Stomach (tissue), 9 donors: Measurements from ENCODE around the gene PPP3R2. TPM values are rescaled to one million over a fixed set of nuclear protein-coding genes. Genes with fewer than 3 reads are reported as not detected.

Experiments
- DNase-seq, 2 donors: peaks; one replicate each; pipeline versions ENCODE4 v3.0.0 to v3.0.0-alpha.2; 2013 to 2019
- H3K27ac ChIP-seq, 5 donors: fragments of 200-600 bp in 4 of 5; sonication (generic) in 4 of 5; one replicate each; pipeline ENCODE4 v1.5.1; 2013 to 2019; ENCODE audit warnings: mild to moderate bottlenecking in 1 of 5, moderate library complexity in 1 of 5
- H3K27me3 ChIP-seq, 3 donors: fragments of 200-600 bp; sonication (generic); one replicate each; pipeline ENCODE4 v1.5.1; 2017 to 2019; ENCODE audit warnings: mixed run types in 1 of 3
- H3K36me3 ChIP-seq, 4 donors: fragments of 200-600 bp; sonication (generic); 1 replicate in 3 of 4; 2 replicates in 1 of 4; pipeline ENCODE4 v1.5.1; 2016 to 2019
- H3K4me1 ChIP-seq, 4 donors: fragments of 200-600 bp; sonication (generic); one replicate each; pipeline ENCODE4 v1.5.1; 2016 to 2019
- H3K4me3 ChIP-seq, 4 donors: fragments of 200-600 bp; sonication (generic) in 3 of 4; one replicate each; pipeline ENCODE4 v1.5.1; 2016 to 2019; ENCODE audit warnings: mild to moderate bottlenecking in 1 of 4
- H3K9me3 ChIP-seq, 4 donors: fragments of 200-600 bp; sonication (generic); one replicate each; pipeline ENCODE4 v1.5.1; 2016 to 2019
- CTCF ChIP-seq, 7 experiments: fragments of 450-650 bp in 4 of 7; fragments of 200-600 bp in 3 of 7; sonication (generic) in 3 of 7; IDR thresholded peaks; one replicate each; pipeline ENCODE4 v1.5.1; 2016 to 2019; ENCODE audit warnings: antibody characterized with exemption in 7 of 7, control low read depth in 2 of 7, mild to moderate bottlenecking in 1 of 7
- EP300 ChIP-seq: sonication (generic); formaldehyde crosslinking; IDR thresholded peaks from one replicate; pipeline ENCODE4 v1.6.1; 2017; ENCODE audit warnings: antibody characterized with exemption
- POLR2A ChIP-seq, 4 donors: fragments of 450-650 bp; IDR thresholded peaks; one replicate each; pipeline ENCODE4 v1.6.1; 2016; ENCODE audit warnings: antibody characterized with exemption in 4 of 4, control low read depth in 2 of 4, mild to moderate bottlenecking in 1 of 4, moderate library complexity in 1 of 4
- POLR2AphosphoS5 ChIP-seq, 3 donors: sonication (generic); formaldehyde crosslinking; IDR thresholded peaks; one replicate each; pipeline ENCODE4 v1.6.1; 2016; ENCODE audit warnings: antibody characterized with exemption in 3 of 3
- WGBS, 5 donors: extraction: QIAGEN DNeasy Blood & Tissue Kit in 3 of 5; methylation state at CpG; one replicate each; pipeline versions ENCODE4 v1.1.5 to v1.1.7; 2013 to 2018; 5-methylcytosine and 5-hydroxymethylcytosine counted together
- intact Hi-C: fragments of 100-400 bp; cut with DNase I; formaldehyde crosslinking; loops from one replicate; pipeline ENCODE4 v1.15.1; 2023; ENCODE audit warnings: low total_unique reads
- polyA plus RNA-seq, 3 donors: library from polyadenylated mRNA; stranded (reverse); fragments of 200-250 nt; gene quantifications; one replicate each; pipeline ENCODE4 v1.2.3, GENCODE V29; 2013
- total RNA-seq, 5 donors: library from RNA; depleted of rRNA; stranded (reverse); fragments of >200 nt; gene quantifications; one replicate each; pipeline versions ENCODE4 v1.1.0 to v1.2.3, GENCODE V29; 2014 to 2016
- donor health status: healthy with polysubstance abuse.
- donor health status: Bipolar disorder and iron deficiency.
- donor health status: healthy.

PPP3R2 gene
- total and polyA plus RNA-seq, 8 donors, result not detected

GRCh38 chr9:101635473-101635872 lies 40.7 kb upstream of the PPP3R2 start:
- Histone ChIP-seq H3K27ac (no peak overlapping the region), H3K27me3 (no peaks in the 10 kb centered on the region), H3K4me3 (no peak overlapping the region), H3K4me1 (peaks cover 0 to 11% (median 0%) of the 10 kb centered on the region in 4 donors), H3K9me3 (no peaks in the 10 kb centered on the region), H3K36me3 (no peaks in the 10 kb centered on the region)
- TF ChIP-seq EP300, result no peak
- no peak for TF ChIP-seq POLR2AphosphoS5 (IDR thresholded peaks at IDR 0.05)
- TF ChIP-seq CTCF (IDR thresholded peaks at IDR 0.05), result no peak
- no peak for TF ChIP-seq POLR2A (IDR thresholded peaks at IDR 0.05)
- intact Hi-C loops, result no loop called here
- DNase-seq, result no peak
- WGBS, 5 donors, result 73 to 93% (median 86%) methylated on average over 1 of the region's 1 CpG

DNA sequence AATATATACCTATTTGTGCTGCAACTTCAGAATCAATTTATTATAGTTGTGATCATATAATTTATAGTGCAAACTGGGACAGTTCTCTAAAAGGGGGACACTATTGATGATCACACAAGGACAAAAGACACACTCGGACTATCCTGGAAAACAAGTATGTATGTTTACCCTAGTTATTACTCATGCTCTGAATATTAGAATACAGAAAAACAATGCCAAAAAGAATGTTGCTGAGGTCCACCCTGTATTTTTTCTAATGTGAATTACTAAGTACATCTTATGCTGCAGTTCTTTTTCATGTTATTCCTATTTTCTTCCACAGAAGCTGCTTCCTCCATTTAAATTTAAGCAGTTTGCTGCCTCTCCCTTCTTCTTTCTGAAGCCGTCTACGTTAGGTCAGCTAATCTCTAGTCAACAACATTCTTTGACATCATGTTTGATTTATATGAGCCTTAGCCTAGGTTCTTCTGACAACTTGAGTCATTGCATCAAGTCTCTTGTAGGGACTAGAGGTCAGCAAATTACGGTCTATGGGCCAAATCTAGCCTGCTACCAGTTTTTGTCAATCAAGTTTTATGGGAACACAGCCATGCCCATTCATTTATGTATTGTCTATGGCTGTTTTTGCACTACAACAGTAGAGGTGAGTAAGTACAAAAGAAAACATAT lies 40.1 kb upstream of the PPP3R2 start:
- no peak for TF ChIP-seq CTCF (IDR thresholded peaks at IDR 0.05)
- TF ChIP-seq POLR2AphosphoS5 (IDR thresholded peaks at IDR 0.05), result no peak
- no peak for TF ChIP-seq EP300
- no peak for TF ChIP-seq POLR2A (IDR thresholded peaks at IDR 0.05)
- Histone ChIP-seq H3K4me3 (no peak overlapping the region), H3K27ac (no peak overlapping the region), H3K9me3 (no peaks in the 10 kb centered on the region), H3K27me3 (no peaks in the 10 kb centered on the region), H3K4me1 (peaks cover 0 to 10% (median 0%) of the 10 kb centered on the region in 4 donors), H3K36me3 (no peaks in the 10 kb centered on the region)
- 32 to 44% (median 37%) methylated on average over 4 of the region's 4 CpGs for WGBS, 5 donors
- no peak for DNase-seq
- intact Hi-C loops, result no loop called here

DNA sequence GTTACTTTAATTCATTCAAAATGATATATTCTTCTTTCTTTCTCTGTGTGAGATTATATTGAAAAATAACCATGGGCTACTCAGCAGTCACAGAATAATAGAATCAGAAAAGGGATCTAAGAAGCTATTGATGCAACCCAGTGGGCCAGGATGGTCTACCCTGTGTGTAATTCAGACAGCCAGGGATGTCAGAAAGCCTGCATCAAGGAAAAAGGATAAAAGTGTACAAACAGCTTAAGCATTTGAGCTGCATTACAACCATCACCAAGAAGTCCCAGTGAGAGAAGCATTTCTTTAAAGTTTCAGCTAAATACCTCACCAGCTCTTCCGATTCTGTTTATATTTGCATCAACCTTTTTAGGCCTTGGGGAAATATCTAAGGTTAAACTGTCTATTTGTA lies 37.8 kb upstream of the PPP3R2 start:
- Histone ChIP-seq H3K4me1 (no peaks in the 10 kb centered on the region), H3K36me3 (no peaks in the 10 kb centered on the region), H3K27me3 (no peaks in the 10 kb centered on the region), H3K9me3 (no peaks in the 10 kb centered on the region), H3K27ac (no peak overlapping the region), H3K4me3 (no peak overlapping the region)
- intact Hi-C loops, result no loop called here
- TF ChIP-seq POLR2AphosphoS5 (IDR thresholded peaks at IDR 0.05) (no peak), EP300 (no peak), CTCF (IDR thresholded peaks at IDR 0.05) (no peak), POLR2A (IDR thresholded peaks at IDR 0.05) (no peak)
- 71 to 92% (median 77%) methylated on average over 1 of the region's 1 CpG for WGBS, 5 donors
- DNase-seq, result no peak

- Histone ChIP-seq H3K27ac (no peak overlapping the region), H3K4me1 (no peaks in the 10 kb centered on the region), H3K27me3 (no peaks in the 10 kb centered on the region), H3K4me3 (no peak overlapping the region), H3K36me3 (no peaks in the 10 kb centered on the region), H3K9me3 (no peaks in the 10 kb centered on the region)
- DNase-seq, result no peak
- 25 to 44% (median 34%) methylated on average over 2 of the region's 2 CpGs for WGBS, 5 donors
- intact Hi-C loops, result no loop called here
- TF ChIP-seq POLR2A (IDR thresholded peaks at IDR 0.05), result no peak
Observed at GRCh38 chr9:101631892-101632291, 37.1 kb upstream of the PPP3R2 start.

DNA sequence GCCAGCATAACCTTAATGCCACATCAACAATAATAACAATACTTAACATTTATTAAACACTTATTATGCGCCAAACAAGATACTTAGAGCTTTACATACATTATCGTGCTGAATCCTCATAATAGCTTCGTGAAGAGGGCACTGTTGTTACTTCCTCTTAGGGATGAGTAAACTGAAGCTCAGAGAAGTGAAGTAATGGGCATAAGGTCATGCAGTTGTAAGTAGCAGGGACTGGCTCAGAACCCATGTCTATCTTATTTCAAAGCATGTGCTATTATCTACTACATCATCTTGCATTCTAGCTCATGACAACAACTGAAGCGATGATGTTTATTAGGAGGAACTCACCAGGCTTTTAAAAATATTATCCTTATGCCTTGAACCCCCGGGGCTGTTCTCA lies 34.9 kb upstream of the PPP3R2 start:
- TF ChIP-seq CTCF (IDR thresholded peaks at IDR 0.05), result no peak
- no peak for TF ChIP-seq EP300
- TF ChIP-seq POLR2AphosphoS5 (IDR thresholded peaks at IDR 0.05), result no peak
- no peak for TF ChIP-seq POLR2A (IDR thresholded peaks at IDR 0.05)
- H3K4me1 ChIP-seq, result no peaks in the 10 kb centered on the region
- H3K36me3 ChIP-seq, result no peaks in the 10 kb centered on the region
- no peaks in the 10 kb centered on the region for H3K9me3 ChIP-seq
- no peaks in the 10 kb centered on the region for H3K27me3 ChIP-seq
- DNase-seq, result no peak
- WGBS, 5 donors, result 72 to 83% (median 75%) methylated on average over 5 of the region's 5 CpGs
- H3K4me3 ChIP-seq, result no peak overlapping the region
- no peak overlapping the region for H3K27ac ChIP-seq
- intact Hi-C loops, result no loop called here
